ENCODE data around the gene NLRC4.
A peak's percentile ranks its signal among the peaks of the same experiment; 100 is the strongest.
"Not testable (repeated sequence)": the region's sequence is repeated elsewhere in the genome, so short reads cannot be mapped to it uniquely, and the experiment has no call there.

Gene NLRC4

DNA sequence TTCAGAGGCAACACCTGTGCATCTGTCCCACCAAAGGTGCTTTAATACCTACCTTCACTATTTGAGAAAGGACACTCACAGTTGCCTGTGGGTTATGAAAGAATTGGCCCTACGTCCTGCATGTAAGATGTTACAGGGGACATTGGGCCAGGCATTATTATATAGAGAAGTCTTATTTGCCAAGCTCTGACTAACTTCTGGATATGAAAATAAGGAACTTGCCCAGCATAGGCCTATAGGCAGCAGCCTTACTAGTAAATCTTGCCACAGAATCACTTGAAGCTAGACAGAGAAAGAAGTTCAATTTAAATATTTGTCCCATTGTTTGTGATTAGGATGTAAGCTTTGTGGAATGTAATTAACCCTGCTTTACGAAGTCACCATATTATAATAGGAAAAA is 41.7 kb downstream of the NLRC4 start:
- peaks cover 25% of the 10 kb centered on the region for H3K36me3 ChIP-seq
- DNase-seq = no peak
- TF ChIP-seq, protein P1, sequence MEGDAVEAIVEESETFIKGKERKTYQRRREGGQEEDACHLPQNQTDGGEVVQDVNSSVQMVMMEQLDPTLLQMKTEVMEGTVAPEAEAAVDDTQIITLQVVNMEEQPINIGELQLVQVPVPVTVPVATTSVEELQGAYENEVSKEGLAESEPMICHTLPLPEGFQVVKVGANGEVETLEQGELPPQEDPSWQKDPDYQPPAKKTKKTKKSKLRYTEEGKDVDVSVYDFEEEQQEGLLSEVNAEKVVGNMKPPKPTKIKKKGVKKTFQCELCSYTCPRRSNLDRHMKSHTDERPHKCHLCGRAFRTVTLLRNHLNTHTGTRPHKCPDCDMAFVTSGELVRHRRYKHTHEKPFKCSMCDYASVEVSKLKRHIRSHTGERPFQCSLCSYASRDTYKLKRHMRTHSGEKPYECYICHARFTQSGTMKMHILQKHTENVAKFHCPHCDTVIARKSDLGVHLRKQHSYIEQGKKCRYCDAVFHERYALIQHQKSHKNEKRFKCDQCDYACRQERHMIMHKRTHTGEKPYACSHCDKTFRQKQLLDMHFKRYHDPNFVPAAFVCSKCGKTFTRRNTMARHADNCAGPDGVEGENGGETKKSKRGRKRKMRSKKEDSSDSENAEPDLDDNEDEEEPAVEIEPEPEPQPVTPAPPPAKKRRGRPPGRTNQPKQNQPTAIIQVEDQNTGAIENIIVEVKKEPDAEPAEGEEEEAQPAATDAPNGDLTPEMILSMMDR (IDR thresholded peaks at IDR 0.05; ENCODE audit: low read depth, low read length) = no peak
- no peak overlapping the region for H3K4me3 ChIP-seq (ENCODE audit: low read depth, low read length)
- no peaks in the 10 kb centered on the region for H3K9me3 ChIP-seq
- no peaks in the 10 kb centered on the region for H3K4me1 ChIP-seq
- H3K27me3 ChIP-seq = no peaks in the 10 kb centered on the region

DNA sequence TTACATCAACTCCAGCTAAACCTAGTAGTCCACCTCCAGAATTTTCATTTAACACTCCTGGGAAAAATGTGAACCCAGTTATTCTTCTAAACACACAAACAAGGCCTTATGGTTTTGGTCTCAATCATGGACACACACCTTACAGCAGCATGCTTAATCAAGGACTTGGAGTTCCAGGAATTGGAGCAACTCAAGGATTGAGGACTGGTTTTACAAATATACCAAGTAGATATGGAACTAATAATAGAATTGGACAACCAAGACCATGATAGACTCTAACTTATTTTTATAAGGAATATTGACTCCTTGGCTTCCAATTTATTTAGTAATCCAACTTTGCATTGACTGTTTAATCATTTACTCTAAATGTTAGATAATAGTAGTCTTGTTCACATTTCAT is 44.2 kb downstream of the NLRC4 start:
- TF ChIP-seq, protein P1 (IDR thresholded peaks at IDR 0.05; ENCODE audit: low read depth, low read length) = no peak
- no peak overlapping the region for H3K4me3 ChIP-seq (ENCODE audit: low read depth, low read length)
- peaks cover 21% of the 10 kb centered on the region for H3K36me3 ChIP-seq

DNA sequence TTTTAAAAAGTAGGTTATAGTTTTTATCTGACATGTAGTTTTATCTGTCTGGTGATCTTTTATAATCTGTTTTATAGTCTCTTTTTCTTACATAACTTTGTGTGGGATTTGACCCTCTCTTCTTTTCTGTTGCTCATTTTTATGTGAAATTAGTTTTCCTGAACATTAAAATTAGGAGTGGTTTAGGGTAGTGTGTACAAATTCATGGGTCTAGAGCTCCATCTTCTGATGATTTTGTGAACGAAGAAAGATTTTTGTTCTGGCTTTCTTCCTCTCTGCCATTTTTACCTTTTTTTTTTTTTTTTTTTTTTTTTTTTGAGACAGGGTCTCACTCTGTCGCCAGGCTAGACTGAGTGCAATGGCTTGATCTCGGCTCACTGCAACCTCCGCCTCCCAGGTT is 52.4 kb downstream of the NLRC4 start:
- no peaks in the 10 kb centered on the region for H3K9me3 ChIP-seq

More for the DNA sequence above, 44.2 kb downstream of the NLRC4 start:
- no peaks in the 10 kb centered on the region for H3K4me1 ChIP-seq
- DNase-seq = no peak
- H3K9me3 ChIP-seq = no peaks in the 10 kb centered on the region
- no peaks in the 10 kb centered on the region for H3K27me3 ChIP-seq

DNA sequence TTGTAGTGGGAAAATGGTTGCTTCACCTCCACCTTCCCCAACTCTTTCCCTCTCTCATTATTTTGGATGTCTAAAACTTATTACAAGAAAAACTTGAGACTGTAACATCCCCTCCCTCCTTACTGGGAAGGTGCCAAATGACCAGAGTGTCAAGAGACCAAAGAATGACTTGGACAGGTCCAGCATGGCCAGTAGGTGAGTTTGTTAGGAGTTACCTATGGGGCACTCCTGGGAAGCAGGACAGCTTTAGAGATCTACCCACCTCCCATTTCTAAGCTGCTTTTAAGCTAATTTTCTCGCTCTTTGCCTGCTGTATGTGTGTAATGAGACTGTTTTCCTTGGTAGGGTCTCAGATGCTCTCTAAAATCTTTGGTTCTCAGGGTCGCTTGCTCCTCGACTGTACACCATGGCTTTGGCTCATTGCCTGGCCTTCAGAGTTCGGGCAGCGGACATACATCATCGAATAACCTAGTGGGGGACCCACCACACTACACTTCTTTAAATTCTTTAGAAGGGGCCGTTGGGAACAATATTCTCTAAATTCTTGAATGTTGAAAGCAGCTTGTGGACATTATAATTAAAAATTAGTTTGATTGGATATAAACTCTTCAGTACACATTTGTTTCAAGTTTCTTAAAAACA is 53.8 kb downstream of the NLRC4 start:
- H3K27me3 ChIP-seq = no peaks in the 10 kb centered on the region
- no peaks in the 10 kb centered on the region for H3K9me3 ChIP-seq
- TF ChIP-seq, protein P1 (IDR thresholded peaks at IDR 0.05; ENCODE audit: low read depth, low read length) = no peak
- no peak for DNase-seq
- H3K36me3 ChIP-seq = peaks cover 6% of the 10 kb centered on the region
- H3K4me3 ChIP-seq (ENCODE audit: low read depth, low read length) = no peak overlapping the region
- no peaks in the 10 kb centered on the region for H3K4me1 ChIP-seq

More for the DNA sequence above, 52.4 kb downstream of the NLRC4 start:
- no peak for DNase-seq
- Histone ChIP-seq H3K27me3 (no peaks in the 10 kb centered on the region), H3K4me3 (ENCODE audit: low read depth, low read length) (no peak overlapping the region), H3K4me1 (no peaks in the 10 kb centered on the region), H3K36me3 (peaks cover 6% of the 10 kb centered on the region)
- TF ChIP-seq, protein P1 (IDR thresholded peaks at IDR 0.05; ENCODE audit: low read depth, low read length) = 0 out of 2 replicates have a peak, but pooled peaks have one; percentile 6

DNA sequence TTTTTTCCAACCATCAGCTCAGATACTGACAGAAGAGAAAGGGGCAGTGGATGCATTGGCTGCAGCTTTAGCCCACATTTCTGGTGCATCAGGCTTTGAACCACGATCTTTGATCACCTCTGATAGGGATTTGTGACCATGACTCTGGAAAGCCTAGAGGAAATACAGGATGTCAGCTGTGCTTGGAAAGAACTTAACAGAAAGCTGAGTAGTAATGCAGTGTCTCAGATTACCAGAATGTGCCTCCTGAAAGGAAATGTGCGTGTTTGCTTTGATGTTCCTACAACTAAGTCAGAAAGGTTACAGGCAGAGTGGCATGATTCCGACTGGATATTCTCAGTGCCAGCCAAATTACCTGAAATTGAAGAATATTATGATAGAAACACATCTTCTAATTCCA is 61.3 kb downstream of the NLRC4 start:
- H3K9me3 ChIP-seq; H3K4me1 ChIP-seq; DNase-seq; H3K4me3 ChIP-seq (ENCODE audit: low read depth, low read length); H3K27me3 ChIP-seq: not testable (repeated sequence)
- H3K36me3 ChIP-seq = peaks cover 28% of the 10 kb centered on the region

DNA sequence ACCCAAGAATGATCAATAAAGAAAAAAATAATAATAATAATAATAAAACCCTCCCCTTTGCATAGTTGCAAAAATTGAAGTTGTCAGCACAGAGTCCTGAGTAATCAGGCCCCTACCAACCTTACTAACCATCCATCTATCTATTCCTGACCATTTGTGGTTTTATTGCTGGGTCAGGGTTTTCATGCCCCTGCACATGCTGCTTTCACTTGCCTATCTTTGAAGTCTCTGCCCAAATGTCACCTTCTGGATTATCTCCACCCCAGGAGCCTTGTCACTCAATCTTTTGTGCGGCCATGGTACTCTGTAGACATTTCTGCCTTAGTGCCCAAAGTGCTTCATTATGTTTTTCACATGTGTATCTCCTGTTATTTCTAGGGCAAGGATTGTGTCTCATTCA is 63.9 kb downstream of the NLRC4 start:
- Histone ChIP-seq H3K27me3 (no peaks in the 10 kb centered on the region), H3K4me3 (ENCODE audit: low read depth, low read length) (no peak overlapping the region), H3K36me3 (peaks cover 34% of the 10 kb centered on the region), H3K9me3 (no peaks in the 10 kb centered on the region), H3K4me1 (no peaks in the 10 kb centered on the region)
- TF ChIP-seq, protein P1 (IDR thresholded peaks at IDR 0.05; ENCODE audit: low read depth, low read length) = no peak
- no peak for DNase-seq

Measured in BE2C (cell line).